NT2/D1 (cell line): ENCODE data around the gene SFXN1.

ENCODE experiments used
- SUZ12 ChIP-seq: IDR thresholded peaks from 2 replicates; pipeline ENCODE4 v1.6.1; 2011; ENCODE audit not compliant: insufficient read length, insufficient read depth; ENCODE audit errors: extremely low read depth
- YY1 ChIP-seq: IDR thresholded peaks from 2 replicates; pipeline ENCODE4 v1.6.1; 2011; ENCODE audit not compliant: insufficient read length, insufficient read depth
- ZNF274 ChIP-seq: IDR thresholded peaks from 2 replicates; pipeline ENCODE4 v1.6.1; 2011; ENCODE audit warnings: mild to moderate bottlenecking, low read depth, low read length

DNA sequence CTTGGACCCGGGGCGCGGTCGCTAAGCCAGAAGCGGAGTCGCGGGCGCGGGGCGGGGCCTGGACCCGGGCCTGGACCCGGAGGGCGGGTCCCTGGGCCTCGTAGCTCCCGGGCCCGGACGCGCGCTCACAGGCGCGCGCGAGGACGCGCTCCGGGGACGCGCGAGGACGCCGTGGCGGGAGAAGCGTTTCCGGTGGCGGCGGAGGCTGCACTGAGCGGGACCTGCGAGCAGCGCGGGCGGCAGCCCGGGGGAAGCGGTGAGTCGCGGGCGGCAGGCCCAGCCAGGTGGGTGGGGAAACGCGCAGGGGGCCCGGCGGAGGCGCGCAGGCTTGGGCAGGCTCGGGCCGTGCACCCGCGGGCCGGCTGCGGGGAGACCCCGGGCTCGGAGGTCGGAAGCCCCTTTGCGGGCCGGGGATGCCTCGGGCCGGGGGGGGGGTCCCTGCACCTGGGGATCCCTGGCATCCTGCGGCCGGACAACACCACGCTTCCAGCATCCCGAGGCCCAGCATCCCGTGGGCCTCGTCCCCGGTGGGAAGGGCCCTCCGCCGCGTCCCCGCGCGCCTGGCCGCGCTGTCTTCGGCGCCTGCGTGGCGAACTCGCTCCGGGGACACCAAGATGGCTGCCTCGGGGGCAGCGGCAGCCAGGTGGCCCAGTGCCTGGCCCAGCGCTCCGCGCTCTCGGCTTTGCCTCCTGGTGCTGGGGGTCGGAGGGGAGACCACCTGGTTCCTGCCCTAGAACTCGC is at the start of gene SFXN1:
- TF ChIP-seq YY1: peak; percentile 53
- TF ChIP-seq SUZ12: no peak
- no peak for TF ChIP-seq ZNF274
